ENCODE data around the gene TCOF1.

TCOF1 gene

GRCh38 chr5:150431574-150431973 is 74.1 kb downstream of the TCOF1 start:
- no peak for DNase-seq

- DNase-seq = no peak
Observed at GRCh38 chr5:150434464-150434863, 77.0 kb downstream of the TCOF1 start.

GRCh38 chr5:150436141-150436680 is 78.7 kb downstream of the TCOF1 start:
- peak; percentile 47 for DNase-seq

GRCh38 chr5:150438873-150439546 is 81.5 kb downstream of the TCOF1 start:
- DNase-seq = no peak

GRCh38 chr5:150440948-150441812 is 83.7 kb downstream of the TCOF1 start:
- no peak for DNase-seq

GRCh38 chr5:150441813-150442698 is 84.6 kb downstream of the TCOF1 start:
- DNase-seq = no peak

GRCh38 chr5:150442699-150443080 is 85.2 kb downstream of the TCOF1 start:
- no peak for DNase-seq

- no peak for DNase-seq
Observed at GRCh38 chr5:150443242-150444075, 86.0 kb downstream of the TCOF1 start.

- no peak for DNase-seq
Observed at GRCh38 chr5:150444770-150445169, 87.3 kb downstream of the TCOF1 start.

- no peak for DNase-seq
Observed at GRCh38 chr5:150446088-150446487, 88.6 kb downstream of the TCOF1 start.

GRCh38 chr5:150446583-150446982 is 89.1 kb downstream of the TCOF1 start:
- no peak for DNase-seq

GRCh38 chr5:150447188-150447587 is 89.7 kb downstream of the TCOF1 start:
- no peak for DNase-seq

- DNase-seq = no peak
Observed at GRCh38 chr5:150448334-150448733, 90.8 kb downstream of the TCOF1 start.

- no peak for DNase-seq
Observed at GRCh38 chr5:150448952-150449516, 91.5 kb downstream of the TCOF1 start.
